GM21390 (cell line): ENCODE results near the gene ROBO2.

Experiments used
- ATAC-seq: cut with Tn5 transposase; IDR thresholded peaks from one replicate; pipeline ENCODE4 v1.9.1; 2021; ENCODE audit not compliant: unreplicated experiment

Gene ROBO2

DNA sequence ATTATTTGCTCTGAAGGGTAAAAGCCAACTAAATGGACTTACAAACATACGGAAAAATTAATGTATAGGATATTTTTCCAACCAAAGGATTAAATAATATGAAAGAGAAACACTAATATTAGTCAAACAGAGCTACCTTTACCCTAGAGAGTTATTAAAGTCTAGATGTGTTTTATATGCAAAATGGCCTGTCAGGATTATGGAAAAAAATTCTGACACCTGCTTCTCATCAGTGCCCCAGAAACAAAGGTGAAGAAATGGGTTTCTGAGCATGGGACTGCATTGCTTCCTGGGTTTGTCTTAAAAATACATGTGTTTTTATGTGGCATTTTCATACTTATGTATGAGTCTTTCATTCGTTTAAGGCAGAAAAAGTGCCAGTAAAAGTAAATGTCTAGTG lies 148.3 kb downstream of the ROBO2 start:
- no peak for ATAC-seq

DNA sequence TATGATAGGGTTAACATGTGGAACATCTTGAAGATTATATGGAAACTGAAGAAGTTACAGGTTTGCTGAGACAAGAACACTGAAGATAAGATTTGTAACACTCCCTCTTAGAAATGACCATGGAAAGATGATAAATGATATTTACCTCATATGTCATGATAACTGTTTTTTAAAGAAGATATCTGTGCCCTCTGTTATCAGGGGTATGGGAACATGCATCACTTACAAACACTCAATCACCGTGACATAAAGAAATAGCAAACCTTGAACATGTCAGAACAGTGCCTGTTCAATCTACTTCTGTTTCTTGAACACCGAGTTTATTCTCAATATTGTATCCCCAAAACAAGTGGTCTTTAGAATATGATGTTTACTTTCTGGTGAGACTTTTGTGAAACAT lies 149.4 kb downstream of the ROBO2 start:
- ATAC-seq = no peak

GRCh38 chr3:77189684-77190083 lies 149.8 kb downstream of the ROBO2 start:
- no peak for ATAC-seq

- ATAC-seq = no peak
Observed at GRCh38 chr3:77190374-77190773, 150.5 kb downstream of the ROBO2 start.

- no peak for ATAC-seq
Observed at GRCh38 chr3:77191014-77191413, 151.1 kb downstream of the ROBO2 start.

DNA sequence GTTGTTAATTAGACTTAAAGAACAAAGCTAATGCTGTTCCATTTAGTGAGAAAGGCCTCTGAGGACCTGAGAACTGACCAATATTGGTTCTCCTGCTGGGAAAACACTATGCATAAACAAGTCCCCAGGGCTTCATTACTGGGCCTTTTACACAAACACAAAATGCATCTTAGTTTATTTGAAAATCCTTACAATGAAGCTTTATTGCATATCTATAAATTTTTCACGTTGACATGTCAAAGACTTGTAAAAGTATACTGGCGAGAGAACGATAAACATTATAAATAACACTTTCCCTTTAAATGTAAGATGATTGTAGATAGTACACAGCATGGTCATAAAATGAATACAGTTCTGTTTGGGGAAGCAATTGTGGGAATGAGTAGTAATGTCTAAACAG lies 151.7 kb downstream of the ROBO2 start:
- no peak for ATAC-seq

GRCh38 chr3:77195766-77196545 lies 156.1 kb downstream of the ROBO2 start:
- no peak for ATAC-seq

DNA sequence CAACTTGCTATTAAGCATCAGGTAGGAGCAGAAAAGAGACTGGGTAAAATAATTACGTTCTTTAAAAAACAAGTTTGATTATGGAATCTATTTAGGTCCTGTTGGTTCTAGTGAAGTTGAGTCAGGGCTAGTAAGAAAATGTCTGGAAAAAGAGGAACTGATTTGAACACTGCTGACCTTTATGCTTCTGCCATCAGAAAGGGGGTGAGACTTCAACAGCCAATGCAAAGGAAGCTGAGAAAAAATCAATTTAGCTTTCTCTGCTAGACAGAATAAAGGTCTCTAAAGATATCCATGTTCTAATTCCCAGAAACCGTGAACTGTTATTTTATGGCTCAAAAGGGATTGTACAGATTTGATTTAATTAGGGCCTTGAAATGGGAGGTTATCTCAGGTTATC lies 157.5 kb downstream of the ROBO2 start:
- ATAC-seq = no peak

DNA sequence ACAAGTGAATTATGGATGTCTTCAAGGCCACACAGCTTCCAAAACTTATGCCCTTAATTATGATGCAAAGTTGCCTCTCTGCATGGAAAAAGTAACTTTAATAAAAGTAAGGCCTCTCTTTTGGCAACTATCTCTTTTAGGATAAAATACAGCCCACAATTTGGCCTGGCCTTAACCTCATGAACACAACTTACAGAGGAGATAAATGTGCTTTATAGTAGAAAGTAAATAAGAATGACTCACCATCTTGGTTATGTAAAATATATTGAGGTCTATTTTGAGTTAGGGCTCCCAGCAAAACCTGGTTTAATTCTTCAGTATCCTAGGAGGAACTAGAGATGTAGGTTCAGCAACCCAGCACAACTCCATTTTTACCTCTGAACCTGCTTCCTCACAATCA lies 164.0 kb downstream of the ROBO2 start:
- no peak for ATAC-seq

DNA sequence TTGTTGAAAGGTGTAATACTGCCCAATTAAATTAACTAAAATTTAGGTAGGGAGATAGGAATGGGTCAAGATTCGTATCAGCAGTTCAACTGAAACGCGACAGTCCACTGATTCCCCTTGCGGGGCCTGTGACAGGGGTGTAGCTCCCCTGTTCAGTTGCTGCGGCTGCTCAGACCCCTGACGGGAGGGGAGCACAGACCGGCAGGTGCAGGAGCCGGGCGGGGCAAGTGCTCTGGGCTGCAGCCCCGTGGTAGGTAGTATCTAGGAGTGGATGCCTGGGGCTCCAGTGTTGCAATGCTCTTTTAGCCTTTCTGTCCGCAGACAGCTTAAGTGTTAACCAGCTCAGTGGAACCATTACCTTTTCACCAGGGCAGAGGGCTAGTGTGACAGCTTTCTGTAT lies 164.9 kb downstream of the ROBO2 start:
- no peak for ATAC-seq

DNA sequence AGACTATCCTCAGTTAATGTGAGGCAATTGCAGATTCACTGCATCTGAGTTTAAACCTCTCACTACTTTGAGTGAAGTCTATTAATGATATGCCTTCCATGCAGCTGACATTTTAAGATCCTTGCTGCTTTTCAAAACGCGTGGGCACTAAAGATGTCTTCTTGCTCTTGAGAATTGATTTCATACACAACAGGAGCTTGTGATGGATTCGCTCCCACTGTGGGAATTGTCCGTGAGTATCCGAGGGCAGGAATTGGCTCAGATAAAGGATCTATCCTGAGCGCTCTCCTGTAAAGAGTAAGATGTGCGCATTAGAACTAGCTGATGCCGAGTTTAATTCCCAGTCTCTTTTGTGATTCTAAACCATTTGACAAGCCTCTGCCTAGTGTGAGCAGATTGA lies 167.9 kb downstream of the ROBO2 start:
- ATAC-seq = no peak

GRCh38 chr3:77222701-77223100 lies 182.8 kb downstream of the ROBO2 start:
- no peak for ATAC-seq

DNA sequence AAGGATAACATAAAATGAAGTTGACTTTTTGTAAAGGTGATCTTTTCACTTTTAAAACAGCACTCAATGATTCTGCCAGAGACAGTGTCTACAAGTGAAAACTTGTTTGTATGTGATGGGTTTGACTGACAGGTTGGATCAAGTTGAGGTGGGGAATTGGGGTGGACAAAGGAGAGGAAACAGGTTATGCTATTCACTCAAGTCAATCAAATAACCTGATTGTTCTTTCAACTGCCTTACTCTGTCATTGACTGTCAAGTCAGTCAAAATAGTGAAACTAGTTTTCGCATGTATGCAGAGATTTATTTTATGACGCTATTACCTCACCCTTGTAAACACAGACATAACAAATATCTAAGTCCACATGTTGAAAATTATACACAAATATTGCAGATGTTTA lies 187.7 kb downstream of the ROBO2 start:
- ATAC-seq = no peak

GRCh38 chr3:77232557-77232956 lies 192.7 kb downstream of the ROBO2 start:
- ATAC-seq = no peak

- ATAC-seq = no peak
Observed at GRCh38 chr3:77234004-77234403, 194.1 kb downstream of the ROBO2 start.

GRCh38 chr3:77236118-77236517 lies 196.2 kb downstream of the ROBO2 start:
- ATAC-seq = no peak

DNA sequence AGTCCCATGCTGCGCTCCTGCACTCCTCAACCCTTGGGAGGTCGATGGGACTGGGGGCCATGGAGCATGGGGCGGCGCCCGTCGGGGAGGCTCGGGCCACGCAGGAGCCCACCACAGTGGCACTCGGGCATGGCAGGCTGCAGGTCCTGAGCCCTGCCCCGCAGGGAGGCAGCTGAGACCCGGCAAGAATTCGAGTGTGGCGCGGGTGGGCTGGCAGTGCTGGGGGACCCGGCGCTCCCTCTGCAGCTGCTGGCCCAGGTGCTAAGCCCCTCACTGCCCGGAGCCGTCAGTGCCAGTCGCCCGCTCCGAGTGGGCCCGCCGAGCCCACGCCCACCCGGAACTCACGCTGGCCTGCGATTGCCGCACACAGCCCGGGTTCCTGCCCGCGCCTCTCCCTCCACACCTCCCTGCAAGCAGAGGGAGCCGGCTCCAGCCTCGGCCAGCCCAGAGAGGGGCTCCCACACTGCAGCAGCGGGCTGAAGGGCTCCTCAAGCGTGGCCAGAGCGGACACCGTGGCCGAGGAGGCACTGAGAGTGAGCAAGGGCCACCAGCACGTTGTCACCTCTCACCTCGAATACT lies 200.3 kb downstream of the ROBO2 start:
- ATAC-seq = no peak

DNA sequence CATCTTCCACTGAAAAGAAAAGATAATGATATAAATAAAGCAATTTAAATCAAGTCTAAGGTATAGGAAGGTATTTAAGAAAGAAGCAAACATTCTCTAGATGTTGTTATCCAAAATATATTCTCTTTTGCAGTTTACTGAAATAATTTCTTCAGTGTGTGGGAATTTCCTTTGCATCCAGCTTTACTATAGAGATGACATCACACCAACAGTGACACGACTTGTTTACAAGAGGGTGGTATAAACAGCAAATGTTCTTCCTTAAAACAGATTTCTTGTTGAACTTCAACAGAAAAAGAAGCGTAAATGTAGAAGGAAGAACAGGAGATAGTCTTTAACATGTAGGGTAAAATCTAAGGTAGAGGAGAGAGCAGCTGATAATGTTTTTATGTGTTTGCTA lies 202.5 kb downstream of the ROBO2 start:
- ATAC-seq = no peak

GRCh38 chr3:77244981-77245380 lies 205.1 kb downstream of the ROBO2 start:
- no peak for ATAC-seq

DNA sequence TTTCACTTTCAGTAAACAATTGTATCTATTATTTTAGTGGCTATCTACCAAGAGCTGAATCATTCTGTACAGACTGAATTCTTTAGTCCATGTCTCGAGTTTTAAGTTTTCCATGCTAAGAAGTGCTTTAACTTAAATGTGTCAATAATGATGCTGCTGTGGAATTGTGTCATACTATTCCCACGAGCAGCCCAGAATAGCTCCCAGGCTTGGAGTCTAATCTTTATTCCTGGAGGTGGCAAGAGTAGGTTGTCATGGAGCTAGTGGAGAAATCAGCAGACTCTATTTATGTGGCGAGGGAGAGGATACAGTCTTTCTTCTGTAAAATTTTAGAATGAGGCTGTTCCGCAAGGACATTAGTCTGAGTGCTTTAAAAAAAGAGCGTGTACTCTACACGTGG lies 207.2 kb downstream of the ROBO2 start:
- no peak for ATAC-seq

DNA sequence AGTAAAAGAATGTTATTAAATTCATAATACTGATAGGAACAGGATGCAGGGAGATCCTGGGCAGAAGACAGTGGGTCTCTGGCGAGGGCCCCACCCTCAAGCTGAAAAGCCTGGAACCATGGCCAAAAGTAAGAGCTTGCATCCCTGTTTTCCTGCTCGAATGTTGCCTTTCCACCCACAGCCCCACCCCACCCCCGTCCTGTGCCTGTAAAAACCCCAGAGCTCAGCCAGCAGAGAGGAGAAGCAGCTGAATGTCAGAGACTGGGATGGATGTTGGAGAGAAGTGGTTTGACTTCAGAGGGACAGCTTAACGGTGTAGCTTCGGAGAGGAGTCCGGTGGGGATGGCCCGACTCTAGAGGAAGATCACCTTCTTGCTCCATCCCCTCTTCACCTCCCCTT lies 207.9 kb downstream of the ROBO2 start:
- no peak for ATAC-seq

DNA sequence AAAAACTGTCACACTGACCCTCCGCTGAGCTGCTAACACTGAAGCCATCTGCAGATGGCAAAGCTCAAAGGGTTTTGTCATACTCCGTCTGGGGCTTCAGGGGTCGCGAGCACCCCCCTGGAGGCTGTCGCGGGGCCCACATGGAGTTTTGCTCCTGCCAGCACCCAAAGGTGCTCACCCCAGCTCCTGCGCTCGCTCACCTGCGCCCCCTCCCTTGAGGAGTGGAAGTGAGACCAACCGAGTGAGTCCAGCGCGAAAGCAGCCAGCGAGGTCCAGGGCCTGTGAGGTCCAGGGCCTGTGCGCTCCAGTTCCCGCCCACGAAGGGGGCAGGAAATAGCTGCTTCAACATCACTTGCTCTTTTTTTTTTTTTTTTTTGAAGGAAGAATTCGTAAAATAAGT lies 208.5 kb downstream of the ROBO2 start:
- no peak for ATAC-seq

GRCh38 chr3:77251136-77251535 lies 211.2 kb downstream of the ROBO2 start:
- no peak for ATAC-seq
